K562 (cell line): ENCODE data around the gene G6PC1. TPM values are rescaled to one million over a fixed set of nuclear protein-coding genes. Genes with fewer than 3 reads are reported as not detected.

Experiments
- ATAC-seq: fragments of 200-7000 bp; cut with Tn5 transposase; 3 replicates; pipeline ENCODE4 v1.9.1; 2020; ENCODE audit warnings: moderate library complexity
- BruUV-seq: library from RNA; stranded (reverse); fragments of 400-500 nt; replicated peaks from 2 replicates; lab custom pipeline; 2021; lab: Mats Ljungman, UMichigan
- CTCF ChIA-PET: fragments of 300-600 bp; formaldehyde crosslinking; extraction: SDS; loops from one replicate; lab custom pipeline; 2021; ENCODE audit warnings: low intra/inter-chr PET ratio; lab: Yijun Ruan, JAX
- POLR2A ChIA-PET: fragments of 300-600, 350-650 bp; sonication (Branson Sonifier 250); formaldehyde crosslinking; extraction: SDS; loops from one replicate; lab custom pipeline; 2021; ENCODE audit warnings: antibody characterized with exemption, inconsistent platforms; lab: Yijun Ruan, JAX
- DNase-seq, 4 experiments: peaks; one replicate each; pipeline versions ENCODE4 v3.0.0 to v3.0.0-alpha.2; 2011 to 2018; ENCODE audit warnings: low spot score in 3 of 4, mixed read lengths in 3 of 4; ENCODE audit errors: extremely low read depth in 1 of 4
- FAIRE-seq: peaks from 2 replicates; lab custom pipeline; 2011; peaks lifted over from hg19 to GRCh38; lab: Jason Lieb, UNC
- H2AFZ ChIP-seq: 2 replicates; pipeline ENCODE4 v1.6.0; 2011; ENCODE audit warnings: low read depth, low read length, control low read depth, inconsistent platforms
- H3K27ac ChIP-seq: fragments of 200-600 bp; 3 replicates; pipeline ENCODE4 v1.8.0; 2011; ENCODE audit warnings: low read depth, mild to moderate bottlenecking, control low read depth, inconsistent platforms, low read length, moderate library complexity, mixed read lengths; ENCODE audit errors: extremely low read depth
- H3K27me3 ChIP-seq, 2 experiments: fragments of 300-600 bp in 1 of 2; 2 replicates in 1 of 2; 3 replicates in 1 of 2; pipeline versions ENCODE4 v1.6.0 to v1.8.0; 2011; ENCODE audit warnings: inconsistent platforms in 2 of 2, low read length in 2 of 2, mild to moderate bottlenecking in 1 of 2, mixed read lengths in 1 of 2, moderate library complexity in 1 of 2; ENCODE audit not compliant: control insufficient read depth in 2 of 2, insufficient read depth in 2 of 2
- H3K36me3 ChIP-seq: fragments of 300-600 bp; 3 replicates; pipeline ENCODE4 v1.8.0; 2011; ENCODE audit warnings: mild to moderate bottlenecking, low read length, inconsistent platforms; ENCODE audit not compliant: control insufficient read depth, insufficient read depth
- H3K4me1 ChIP-seq, 2 experiments: fragments of 200-600 bp in 1 of 2; replicated peaks in 1 of 2; 2 replicates in 1 of 2; 3 replicates in 1 of 2; pipeline versions ENCODE4 v1.5.1 to v1.8.0; 2011; ENCODE audit warnings: inconsistent platforms in 2 of 2, low read length in 2 of 2, mild to moderate bottlenecking in 1 of 2, mixed read lengths in 1 of 2, moderate library complexity in 1 of 2; ENCODE audit not compliant: control insufficient read depth in 2 of 2, insufficient read depth in 2 of 2
- H3K4me2 ChIP-seq: 2 replicates; pipeline ENCODE4 v1.6.1; 2011; ENCODE audit warnings: low read length, control low read depth, inconsistent platforms, mixed read lengths; ENCODE audit not compliant: insufficient read depth
- H3K4me3 ChIP-seq: fragments of 200-600 bp; sonication (generic), shearing (Covaris generic); 2 replicates; pipeline ENCODE4 v1.5.1; 2016; ENCODE audit warnings: control low read depth, inconsistent platforms
- H3K79me2 ChIP-seq: fragments of 200-600 bp; 3 replicates; pipeline ENCODE4 v1.8.0; 2011; ENCODE audit warnings: low read length, inconsistent platforms; ENCODE audit not compliant: control insufficient read depth, insufficient read depth
- H3K9ac ChIP-seq, 2 experiments: 2 replicates each; pipeline versions ENCODE4 v1.6.0 to v1.6.1; 2011; ENCODE audit warnings: low read depth in 2 of 2, low read length in 2 of 2, control low read depth in 1 of 2, inconsistent platforms in 1 of 2, mild to moderate bottlenecking in 1 of 2, mixed read lengths in 1 of 2; ENCODE audit not compliant: insufficient read depth in 1 of 2
- H3K9me1 ChIP-seq: one replicate; pipeline ENCODE4 v1.6.0; 2011; ENCODE audit warnings: inconsistent platforms, mild to moderate bottlenecking, low read length, moderate library complexity; ENCODE audit not compliant: control insufficient read depth, insufficient read depth
- H3K9me3 ChIP-seq: replicated peaks from 2 replicates; pipeline ENCODE4 v1.5.1; 2011; ENCODE audit warnings: low read depth, low read length, inconsistent platforms; ENCODE audit not compliant: control insufficient read depth, insufficient read depth
- H4K20me1 ChIP-seq: replicated peaks from 2 replicates; pipeline ENCODE4 v1.6.1; 2011; ENCODE audit warnings: low read length, inconsistent platforms, mixed read lengths; ENCODE audit not compliant: control insufficient read depth, insufficient read depth
- RFX1 ChIP-seq: fragments of 450-650 bp; IDR thresholded peaks from 2 replicates; pipeline ENCODE4 v1.6.1; 2016; ENCODE audit warnings: mild to moderate bottlenecking, moderate library complexity
- SIN3B ChIP-seq: fragments of 450-650 bp; IDR thresholded peaks from 2 replicates; pipeline ENCODE4 v1.6.1; 2017; ENCODE audit warnings: low read depth, mild to moderate bottlenecking, moderate library complexity
- WGBS: fragments of 100-300 bp; shearing (Covaris generic); methylation state at CpG from one replicate; pipeline ENCODE4 v1.1.6; 2016; ENCODE audit warnings: low coverage, mixed read lengths; ENCODE audit not compliant: insufficient coverage; ENCODE audit errors: missing lambda C conversion rate; 5-methylcytosine and 5-hydroxymethylcytosine counted together
- in situ Hi-C: fragments of 300-500 bp; cut with MboI; formaldehyde crosslinking; loops from 4 replicates; pipeline ENCODE4 v1.15.0; 2018; ENCODE audit warnings: inconsistent platforms, mixed read lengths
- intact Hi-C: fragments of 100-400 bp; cut with micrococcal nuclease; formaldehyde crosslinking; loops from 2 replicates; pipeline ENCODE4 v1.14.2; 2022
- polyA plus RNA-seq, 8 experiments: library from polyadenylated mRNA; depleted of rRNA in 4 of 8; stranded (reverse) in 5 of 8; unstranded in 3 of 8; fragments of >200 nt; fragmentation: Nextera tagmentation in 2 of 8; fragmentation: Illumina TruSeq in 1 of 8; extraction: Ambion mirVana in 2 of 8; extraction: Trizol in 1 of 8; gene quantifications; 2 replicates each; pipeline versions ENCODE4 v1.2.1 to v1.2.3, GENCODE V29; 2011 to 2014; ENCODE audit warnings: inconsistent platforms in 1 of 8, missing spikeins in 1 of 8
- total RNA-seq, 7 experiments: library from RNA; depleted of rRNA in 6 of 7; stranded (reverse); fragments of >200 nt in 6 of 7; fragmentation: Illumina TruSeq in 2 of 7; extraction: Trizol in 2 of 7; gene quantifications; 2 replicates each; pipeline versions ENCODE4 v1.2.1 to v1.2.3, GENCODE V29; 2011 to 2021; ENCODE audit warnings: low replicate concordance in 1 of 7
- TF ChIP-seq, protein P1 (sequence below): fragments of 250-450 bp; sonication (Bioruptor Pico); IDR thresholded peaks from 2 replicates; pipeline ENCODE4 v1.5.0; 2021; ENCODE audit warnings: mild to moderate bottlenecking, moderate library complexity

Gene G6PC1
- total and polyA plus RNA-seq, 9 of the 15 experiments (the other 6 are each of a cell fraction or from before 2014, with no cell fraction given), result not detected

DNA sequence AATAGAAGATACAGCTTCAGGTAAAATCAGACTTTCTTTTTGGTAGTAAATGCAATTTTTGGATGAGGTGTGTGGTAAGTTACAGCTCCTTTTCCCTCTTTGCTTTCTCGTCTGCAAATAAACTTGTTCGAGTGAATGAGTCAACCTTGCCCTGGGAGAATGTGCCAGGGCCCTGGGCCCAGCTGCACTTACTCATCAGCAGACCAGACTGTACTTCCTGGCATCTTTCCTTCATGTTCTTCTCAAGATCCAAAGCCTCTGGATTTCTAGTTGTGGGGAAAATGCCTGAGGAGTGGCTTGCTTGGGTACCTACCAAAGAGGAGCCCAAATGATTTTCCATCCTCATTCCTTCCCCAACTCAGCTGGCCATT lies 5.4 kb upstream of the G6PC1 start:
- in situ Hi-C loops (no loop called here), intact Hi-C loops (no loop called here)
- no peaks in the 10 kb centered on the region for H3K79me2 ChIP-seq
- WGBS, result 16% methylated on average over 2 of the region's 2 CpGs
- no peak overlapping the region for H3K4me3 ChIP-seq
- H3K4me1 ChIP-seq, result no peaks in the 10 kb centered on the region
- H3K36me3 ChIP-seq, result no peaks in the 10 kb centered on the region
- no peak overlapping the region for H3K27ac ChIP-seq
- TF ChIP-seq RFX1 (no peak), SIN3B (no peak)
- TF ChIP-seq, protein P1, sequence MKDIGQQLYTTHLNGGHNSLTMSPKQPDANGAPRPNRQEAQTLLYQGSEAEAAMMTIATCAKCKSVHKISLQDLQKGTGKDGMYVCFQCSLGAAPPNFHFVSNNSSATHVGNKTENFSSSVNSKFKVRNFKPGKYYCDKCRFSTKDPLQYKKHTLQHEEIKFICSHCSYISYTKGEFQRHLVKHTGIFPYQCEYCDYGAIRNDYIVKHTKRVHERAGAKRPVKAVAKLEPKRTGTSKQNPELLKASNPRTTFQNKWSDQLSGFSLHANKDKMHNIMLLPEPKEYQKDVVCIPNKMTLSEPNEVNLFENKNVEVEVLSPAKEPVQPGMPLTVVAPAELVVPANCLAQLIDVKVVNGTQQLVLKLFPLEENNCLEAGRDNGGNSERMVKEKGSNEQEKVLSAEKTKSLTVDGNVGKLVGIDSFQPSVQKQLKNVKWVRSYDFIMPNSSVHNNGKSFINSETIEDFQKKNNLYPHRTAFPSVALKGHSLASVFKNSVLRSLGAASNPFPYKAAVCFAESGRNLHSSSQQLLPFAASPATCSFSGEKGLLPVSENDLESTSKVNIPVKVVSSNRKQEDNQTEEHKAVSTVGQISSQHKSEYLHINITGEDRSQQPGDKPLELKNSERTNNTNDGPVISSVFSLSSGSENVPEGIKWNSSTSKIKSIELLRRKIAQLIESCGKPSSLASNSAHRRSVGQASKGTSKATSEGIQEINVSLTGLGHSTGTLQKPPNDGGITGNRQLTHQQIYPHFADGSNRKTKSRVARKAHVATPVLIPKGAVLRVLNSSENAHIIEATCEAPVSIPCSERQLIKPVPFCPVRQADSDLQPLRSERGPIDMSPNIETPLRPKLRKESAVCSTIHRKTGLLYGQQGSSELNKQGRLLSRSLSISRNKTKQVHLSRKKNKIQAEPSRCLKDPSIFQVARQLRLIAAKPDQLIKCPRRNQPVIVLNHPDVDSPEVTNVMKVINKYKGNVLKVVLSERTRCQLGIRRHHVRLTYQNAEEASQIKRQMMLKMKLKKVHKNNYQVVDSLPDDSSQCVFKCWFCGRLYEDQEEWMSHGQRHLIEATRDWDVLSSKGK (CRISPR knock-in tag), result no peak
- H3K4me2 ChIP-seq, result no peak overlapping the region
- no peaks in the 10 kb centered on the region; the same call in 1 of the 2 replicates for H3K9me3 ChIP-seq
- H4K20me1 ChIP-seq, result no peaks in the 10 kb centered on the region
- no peak overlapping the region for H3K9ac ChIP-seq
- no peak overlapping the region for H2AFZ ChIP-seq
- BruUV-seq, result no TSS peak
- DNase-seq (no peak), ATAC-seq (no peak), FAIRE-seq (no peak)
- H3K27me3 ChIP-seq, result peaks cover 0 to 8% of the 10 kb centered on the region in 2 experiments; a peak in 2 of 5 replicates
- CTCF ChIA-PET, result no interaction called here
- H3K9me1 ChIP-seq, result no peaks in the 10 kb centered on the region
- POLR2A ChIA-PET, result interaction anchor here (0.6 to 0.8 kb wide), 2 partner anchors 14 to 32 kb away, joined by 3 to 4 read pairs; no protein-coding TSS in a partner anchor
